BE2C (cell line): ENCODE data around the gene ALDH3A1.

Experiments
- DNase-seq: peaks from one replicate; pipeline ENCODE4 v3.0.0-alpha.2; 2020
- H3K27me3 ChIP-seq: fragments of 250-450 bp; sonication (Bioruptor Pico); 2 replicates; pipeline ENCODE4 v1.5.1; 2020; ENCODE audit warnings: mild to moderate bottlenecking
- H3K36me3 ChIP-seq: fragments of 250-450 bp; sonication (Bioruptor Pico); 2 replicates; pipeline ENCODE4 v1.5.1; 2020; ENCODE audit warnings: mild to moderate bottlenecking
- H3K4me1 ChIP-seq: fragments of 250-450 bp; sonication (Bioruptor Pico); 2 replicates; pipeline ENCODE4 v1.5.1; 2020
- H3K4me3 ChIP-seq: 2 replicates; pipeline ENCODE4 v1.5.1; 2011; ENCODE audit warnings: low read depth, low read length
- H3K9me3 ChIP-seq: fragments of 250-450 bp; sonication (Bioruptor Pico); 2 replicates; pipeline ENCODE4 v1.5.1; 2020
- TF ChIP-seq, protein P1 (sequence below): IDR thresholded peaks from 2 replicates; pipeline ENCODE4 v1.5.1; 2012; ENCODE audit warnings: mild to moderate bottlenecking, low read depth, low read length

ALDH3A1 gene

GRCh38 chr17:19709841-19710240, 38.3 kb downstream of the ALDH3A1 start:
- Histone ChIP-seq H3K4me3 (no peak overlapping the region), H3K9me3 (no peaks in the 10 kb centered on the region), H3K27me3 (no peaks in the 10 kb centered on the region), H3K36me3 (no peaks in the 10 kb centered on the region), H3K4me1 (no peaks in the 10 kb centered on the region)
- no peak for DNase-seq
- TF ChIP-seq, protein P1, sequence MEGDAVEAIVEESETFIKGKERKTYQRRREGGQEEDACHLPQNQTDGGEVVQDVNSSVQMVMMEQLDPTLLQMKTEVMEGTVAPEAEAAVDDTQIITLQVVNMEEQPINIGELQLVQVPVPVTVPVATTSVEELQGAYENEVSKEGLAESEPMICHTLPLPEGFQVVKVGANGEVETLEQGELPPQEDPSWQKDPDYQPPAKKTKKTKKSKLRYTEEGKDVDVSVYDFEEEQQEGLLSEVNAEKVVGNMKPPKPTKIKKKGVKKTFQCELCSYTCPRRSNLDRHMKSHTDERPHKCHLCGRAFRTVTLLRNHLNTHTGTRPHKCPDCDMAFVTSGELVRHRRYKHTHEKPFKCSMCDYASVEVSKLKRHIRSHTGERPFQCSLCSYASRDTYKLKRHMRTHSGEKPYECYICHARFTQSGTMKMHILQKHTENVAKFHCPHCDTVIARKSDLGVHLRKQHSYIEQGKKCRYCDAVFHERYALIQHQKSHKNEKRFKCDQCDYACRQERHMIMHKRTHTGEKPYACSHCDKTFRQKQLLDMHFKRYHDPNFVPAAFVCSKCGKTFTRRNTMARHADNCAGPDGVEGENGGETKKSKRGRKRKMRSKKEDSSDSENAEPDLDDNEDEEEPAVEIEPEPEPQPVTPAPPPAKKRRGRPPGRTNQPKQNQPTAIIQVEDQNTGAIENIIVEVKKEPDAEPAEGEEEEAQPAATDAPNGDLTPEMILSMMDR, result no peak

DNA sequence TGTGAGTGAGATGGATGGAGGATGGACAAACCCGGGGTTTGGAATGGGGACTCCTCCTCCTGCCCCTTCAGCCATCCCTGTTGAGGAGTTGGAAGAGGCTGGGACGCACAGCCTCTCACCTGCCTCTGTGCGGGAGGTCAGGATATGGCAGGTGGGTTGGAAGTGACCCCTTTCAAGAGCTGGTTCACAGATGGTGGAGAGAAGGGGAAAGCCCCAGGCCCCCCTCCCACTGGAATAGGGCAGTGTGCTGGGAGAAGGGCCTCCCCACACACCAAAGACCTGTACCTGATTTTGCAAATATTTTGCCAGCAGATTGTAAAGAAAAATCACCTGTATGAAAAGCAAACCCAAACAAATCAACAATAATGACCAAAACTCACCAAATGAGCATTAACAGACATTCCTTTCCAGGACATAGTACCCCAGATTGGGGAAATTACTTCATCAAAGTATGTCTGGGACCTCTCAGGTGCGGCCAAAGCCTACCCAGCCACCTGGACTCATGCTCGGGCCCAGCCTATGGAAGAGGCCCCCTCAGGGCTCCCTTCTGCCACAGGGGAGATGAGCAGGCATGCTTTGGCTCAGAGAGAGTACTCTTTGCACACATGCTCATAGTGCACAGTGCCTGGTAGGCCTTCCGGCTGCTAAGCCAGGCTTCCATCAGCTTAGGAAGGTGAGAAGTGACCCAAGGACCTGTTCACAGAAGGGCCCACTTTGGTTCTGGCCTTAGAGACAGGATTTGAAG, 39.5 kb downstream of the ALDH3A1 start:
- TF ChIP-seq, protein P1, result no peak
- H3K4me1 ChIP-seq, result no peaks in the 10 kb centered on the region
- no peaks in the 10 kb centered on the region for H3K9me3 ChIP-seq
- H3K4me3 ChIP-seq, result no peak overlapping the region
- DNase-seq, result no peak
- no peaks in the 10 kb centered on the region for H3K27me3 ChIP-seq
- H3K36me3 ChIP-seq, result no peaks in the 10 kb centered on the region

- H3K36me3 ChIP-seq, result no peaks in the 10 kb centered on the region
- H3K27me3 ChIP-seq, result no peaks in the 10 kb centered on the region
- no peaks in the 10 kb centered on the region for H3K4me1 ChIP-seq
- no peak for DNase-seq
- no peak overlapping the region for H3K4me3 ChIP-seq
- TF ChIP-seq, protein P1, result no peak
- no peaks in the 10 kb centered on the region for H3K9me3 ChIP-seq
These were observed 40.3 kb downstream of the ALDH3A1 start for GRCh38 chr17:19707728-19708221.

DNA sequence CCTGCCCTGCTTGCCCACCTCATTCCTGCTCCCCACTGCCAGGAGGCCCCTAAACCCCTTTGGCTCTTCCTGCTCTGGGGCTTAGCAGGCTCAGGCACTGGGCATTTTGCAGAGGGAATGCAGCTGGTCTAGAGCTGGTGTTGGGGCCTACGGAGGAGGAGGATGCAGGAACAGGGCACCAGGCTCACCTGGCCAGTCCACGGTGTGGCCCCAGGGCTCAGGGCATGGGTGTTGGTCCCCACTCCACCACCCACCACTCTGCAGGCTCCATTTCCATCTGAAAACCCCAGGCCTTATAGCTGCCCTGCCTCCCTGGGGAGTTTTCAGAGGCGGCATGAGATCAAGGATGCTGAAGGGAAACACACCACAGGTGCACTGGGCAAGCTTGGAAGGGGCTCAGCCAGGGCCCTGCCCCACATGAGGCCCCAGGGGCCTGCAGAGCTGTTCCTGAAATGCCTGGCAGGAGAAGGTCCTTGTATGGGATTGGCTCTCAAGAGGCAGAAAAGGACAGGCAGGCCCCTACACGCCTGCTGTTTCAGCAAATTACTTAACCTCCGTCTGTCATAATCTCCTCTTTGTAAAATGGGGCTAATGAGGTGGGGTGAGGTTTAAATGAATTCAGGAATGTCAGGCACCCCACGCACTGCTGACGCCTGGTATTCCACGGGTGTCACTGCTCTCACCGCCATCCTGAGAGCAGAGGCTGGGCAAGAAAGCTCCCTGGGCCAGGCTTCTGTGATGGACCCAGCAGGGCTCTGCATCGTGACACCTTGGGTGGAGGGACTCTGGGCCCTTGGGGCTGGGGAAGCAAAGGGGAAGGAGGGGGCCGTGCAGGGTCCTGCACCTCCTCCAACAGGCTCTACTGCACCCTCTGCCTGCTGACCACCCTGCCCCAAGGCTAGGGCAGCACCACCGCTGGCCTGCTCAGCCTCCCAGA, 41.0 kb downstream of the ALDH3A1 start:
- DNase-seq, result no peak

DNA sequence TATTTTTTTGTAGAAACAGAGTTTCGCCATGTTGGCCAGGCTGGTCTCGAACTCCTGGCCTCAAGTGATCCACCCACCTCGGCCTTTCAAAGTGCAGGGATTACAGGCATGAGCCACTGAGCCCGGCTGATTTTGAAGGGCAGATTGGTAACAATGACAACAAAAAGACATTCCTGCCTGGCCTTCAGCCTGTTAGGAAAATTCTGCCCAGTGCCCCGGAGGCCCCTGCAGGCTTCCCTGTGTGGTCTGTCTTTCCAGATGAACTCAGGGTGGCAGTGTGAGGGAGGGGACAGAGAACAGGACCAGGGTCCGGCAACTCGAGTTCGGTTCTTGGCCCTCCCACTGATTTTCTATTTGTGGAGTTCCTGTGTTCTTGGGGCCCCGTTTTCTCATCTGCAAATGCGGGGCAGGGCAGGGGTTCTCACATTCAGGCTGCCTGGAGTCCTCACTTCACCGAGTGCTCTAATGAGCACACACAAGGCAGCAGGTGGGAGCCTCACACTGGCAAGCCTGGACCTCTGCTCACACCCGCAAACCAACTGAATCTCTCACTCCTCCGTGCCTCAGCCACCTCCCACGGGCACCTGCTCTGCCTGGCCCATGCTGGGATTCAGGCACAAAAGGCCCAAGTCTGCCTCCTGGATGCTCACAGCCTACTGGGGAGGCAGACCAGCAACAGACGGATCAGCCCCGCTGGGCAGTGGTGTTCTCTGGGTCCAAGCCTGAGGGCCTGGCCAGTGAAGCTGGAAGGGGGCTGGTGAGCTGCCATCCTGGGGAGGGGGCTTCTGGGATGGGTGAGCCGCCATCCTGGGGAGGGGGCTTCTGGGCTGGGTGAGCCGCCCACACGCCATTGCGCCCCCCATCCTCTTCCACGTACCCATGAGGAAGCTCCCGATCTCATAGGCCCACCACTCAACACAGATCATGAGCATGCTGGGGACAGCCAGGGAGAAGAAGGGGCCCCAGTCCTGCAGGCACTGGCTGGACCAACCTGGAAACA, 42.0 kb downstream of the ALDH3A1 start:
- no peaks in the 10 kb centered on the region for H3K9me3 ChIP-seq
- no peaks in the 10 kb centered on the region for H3K36me3 ChIP-seq
- no peak for DNase-seq
- H3K4me1 ChIP-seq, result no peaks in the 10 kb centered on the region
- TF ChIP-seq, protein P1, result no peak
- no peaks in the 10 kb centered on the region for H3K27me3 ChIP-seq
- H3K4me3 ChIP-seq, result no peak overlapping the region

More for the DNA sequence above, 41.0 kb downstream of the ALDH3A1 start:
- Histone ChIP-seq H3K27me3 (no peaks in the 10 kb centered on the region), H3K9me3 (no peaks in the 10 kb centered on the region), H3K4me3 (no peak overlapping the region), H3K36me3 (no peaks in the 10 kb centered on the region), H3K4me1 (no peaks in the 10 kb centered on the region)
- TF ChIP-seq, protein P1, result no peak
